Caco-2 (cell line): ENCODE data around the gene WDR82. TPM values are rescaled to one million over a fixed set of nuclear protein-coding genes. Genes with fewer than 3 reads are reported as not detected.

Experiments
- BruUV-seq: library from RNA; stranded (reverse); fragments of 400-500 nt; replicated peaks from 2 replicates; lab custom pipeline; 2021; lab: Mats Ljungman, UMichigan
- CTCF ChIA-PET: fragments of 300-600 bp; sonication (Branson Sonifier 250); formaldehyde crosslinking; loops from one replicate; lab custom pipeline; 2022; ENCODE audit warnings: antibody characterized with exemption; lab: Charles Lee
- POLR2A ChIA-PET: fragments of 300-600 bp; sonication (Branson Sonifier 250); formaldehyde crosslinking; loops from one replicate; lab custom pipeline; 2022; ENCODE audit warnings: antibody characterized with exemption; lab: Charles Lee
- DNase-seq, 2 experiments: peaks; one replicate each; pipeline versions ENCODE4 v3.0.0 to v3.0.0-alpha.2; 2020 to 2022
- H3K27me3 ChIP-seq: replicated peaks from 2 replicates; pipeline ENCODE4 v1.6.0; 2011; ENCODE audit warnings: low read length; ENCODE audit not compliant: control insufficient read depth, insufficient read depth
- H3K36me3 ChIP-seq: 2 replicates; pipeline ENCODE4 v1.5.1; 2011; ENCODE audit warnings: low read length; ENCODE audit not compliant: control insufficient read depth, insufficient read depth
- H3K4me1 ChIP-seq: fragments of 250-450 bp; sonication (Bioruptor Pico); 2 replicates; pipeline ENCODE4 v1.5.1; 2020; ENCODE audit warnings: mild to moderate bottlenecking
- H3K4me3 ChIP-seq: 2 replicates; pipeline ENCODE4 v1.5.1; 2011; ENCODE audit warnings: low read depth, mild to moderate bottlenecking, control low read depth, low read length
- H3K9me3 ChIP-seq: fragments of 250-450 bp; sonication (Bioruptor Pico); 2 replicates; pipeline ENCODE4 v1.5.1; 2020; ENCODE audit warnings: mild to moderate bottlenecking, moderate library complexity
- H3K27ac Mint-ChIP-seq: one replicate; pipeline ENCODE4 v1.8.0; 2022; ENCODE audit warnings: mixed read lengths; ENCODE audit not compliant: unreplicated experiment
- H3K27me3 Mint-ChIP-seq: one replicate; pipeline ENCODE4 v1.8.0; 2022; ENCODE audit warnings: mixed read lengths; ENCODE audit not compliant: insufficient read depth, unreplicated experiment
- H3K36me3 Mint-ChIP-seq: one replicate; pipeline ENCODE4 v1.8.0; 2022; ENCODE audit warnings: mild to moderate bottlenecking, mixed read lengths; ENCODE audit not compliant: insufficient read depth, unreplicated experiment
- H3K4me1 Mint-ChIP-seq: one replicate; pipeline ENCODE4 v1.8.0; 2022; ENCODE audit warnings: low read depth, mixed read lengths; ENCODE audit not compliant: unreplicated experiment
- H3K4me3 Mint-ChIP-seq: one replicate; pipeline ENCODE4 v1.8.0; 2022; ENCODE audit warnings: mild to moderate bottlenecking, moderate library complexity, mixed read lengths; ENCODE audit not compliant: unreplicated experiment
- H3K9me3 Mint-ChIP-seq: one replicate; pipeline ENCODE4 v1.8.0; 2022; ENCODE audit warnings: mixed read lengths; ENCODE audit not compliant: unreplicated experiment
- CTCF ChIP-seq, 2 experiments: fragments of 200-600 bp in 1 of 2; IDR thresholded peaks; 1 replicate in 1 of 2; 2 replicates in 1 of 2; pipeline versions ENCODE4 v1.5.1 to v1.8.0; 2011 to 2022; ENCODE audit warnings: antibody characterized with exemption in 1 of 2, control low read depth in 1 of 2, inconsistent platforms in 1 of 2, low read depth in 1 of 2, low read length in 1 of 2, mild to moderate bottlenecking in 1 of 2, moderate library complexity in 1 of 2; ENCODE audit not compliant: insufficient read depth in 1 of 2, severe bottlenecking in 1 of 2, unreplicated experiment in 1 of 2
- intact Hi-C: fragments of 100-400 bp; cut with micrococcal nuclease; formaldehyde crosslinking; loops from one replicate; pipeline ENCODE4 v1.10.0; 2022; ENCODE audit not compliant: unreplicated experiment
- total RNA-seq: library from RNA; stranded (reverse); gene quantifications from 2 replicates; pipeline ENCODE4 v1.2.3, GENCODE V29; 2022

Gene WDR82
- total RNA-seq, 1 experiment from 2014 or later = 67.1 TPM

- Histone ChIP-seq H3K9me3 (no peaks in the 10 kb centered on the region), H3K36me3 (peaks cover 10% of the 10 kb centered on the region), H3K4me1 (peaks cover 13% of the 10 kb centered on the region), H3K4me3 (no peak overlapping the region), H3K27me3 (no peaks in the 10 kb centered on the region)
- intact Hi-C loops = no loop called here
- CTCF ChIA-PET = no interaction called here
- peaks cover 40% of the 10 kb centered on the region for H3K36me3 Mint-ChIP-seq
- no TSS peak for BruUV-seq
- no peaks in the 10 kb centered on the region for H3K27me3 Mint-ChIP-seq
- no peak overlapping the region for H3K27ac Mint-ChIP-seq
- POLR2A ChIA-PET = no interaction called here
- H3K4me3 Mint-ChIP-seq = no peak overlapping the region
- TF ChIP-seq CTCF (IDR thresholded peaks at IDR 0.05; ENCODE audit: insufficient read depth in 1 of 2, low read depth in 1 of 2, low read length in 1 of 2, severe bottlenecking in 1 of 2, unreplicated experiment in 1 of 2) = no peak
- DNase-seq = no peak
- no peaks in the 10 kb centered on the region for H3K9me3 Mint-ChIP-seq
- H3K4me1 Mint-ChIP-seq = peaks cover 9% of the 10 kb centered on the region
Observed at GRCh38 chr3:52215351-52215750, 63.1 kb downstream of the WDR82 start.

GRCh38 chr3:52213901-52214300 is 64.5 kb downstream of the WDR82 start:
- no peak for TF ChIP-seq CTCF (IDR thresholded peaks at IDR 0.05; ENCODE audit: insufficient read depth in 1 of 2, low read depth in 1 of 2, low read length in 1 of 2, severe bottlenecking in 1 of 2, unreplicated experiment in 1 of 2)
- Histone ChIP-seq H3K4me1 (peaks cover 13% of the 10 kb centered on the region), H3K4me3 (no peak overlapping the region), H3K36me3 (peaks cover 10% of the 10 kb centered on the region), H3K9me3 (no peaks in the 10 kb centered on the region), H3K27me3 (no peaks in the 10 kb centered on the region)
- H3K4me1 Mint-ChIP-seq = peaks cover 9% of the 10 kb centered on the region
- intact Hi-C loops = loop anchor here (5.0 kb wide), 1 partner anchor 62 kb away; the partner anchor contains the start of gene POC1A
- H3K27ac Mint-ChIP-seq = no peak overlapping the region
- no peak overlapping the region for H3K4me3 Mint-ChIP-seq
- H3K36me3 Mint-ChIP-seq = peaks cover 54% of the 10 kb centered on the region
- CTCF ChIA-PET = interaction anchor here (1.4 kb wide), 1 partner anchor 18 kb away, joined by 3 read pairs; no protein-coding TSS in a partner anchor
- POLR2A ChIA-PET = no interaction called here
- DNase-seq = no peak
- no peaks in the 10 kb centered on the region for H3K9me3 Mint-ChIP-seq
- H3K27me3 Mint-ChIP-seq = no peaks in the 10 kb centered on the region
- BruUV-seq = no TSS peak

DNA sequence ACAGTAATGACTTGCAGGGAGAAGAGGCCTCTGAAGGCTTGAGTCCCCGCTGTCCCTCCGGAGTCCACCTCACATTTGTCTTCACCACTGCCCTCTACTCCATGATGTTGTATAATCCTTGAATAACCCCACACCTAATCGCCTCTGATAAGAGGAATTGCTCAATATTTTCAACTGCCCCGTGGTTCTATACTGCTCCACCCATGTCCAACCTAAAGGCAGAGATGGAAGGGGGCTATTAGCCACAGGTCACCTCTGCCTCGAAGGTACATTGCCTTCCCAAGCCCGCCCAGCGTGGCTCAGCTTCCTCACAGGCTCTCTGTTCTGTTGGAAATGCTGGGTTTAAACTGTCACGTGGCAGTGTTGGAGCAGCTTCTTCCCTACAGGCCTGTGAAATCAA is 65.4 kb downstream of the WDR82 start:
- Mint-ChIP-seq H3K4me3 (no peak overlapping the region), H3K9me3 (no peaks in the 10 kb centered on the region), H3K27ac (no peak overlapping the region), H3K36me3 (peaks cover 63% of the 10 kb centered on the region), H3K4me1 (peaks cover 9% of the 10 kb centered on the region), H3K27me3 (no peaks in the 10 kb centered on the region)
- H3K4me1 ChIP-seq = peaks cover 13% of the 10 kb centered on the region
- no peak overlapping the region for H3K4me3 ChIP-seq
- H3K36me3 ChIP-seq = peaks cover 10% of the 10 kb centered on the region
- no TSS peak for BruUV-seq
- intact Hi-C loops = loop anchor here (5.0 kb wide), 1 partner anchor 61 kb away; the partner anchor contains the start of gene POC1A
- POLR2A ChIA-PET = no interaction called here
- no peaks in the 10 kb centered on the region for H3K27me3 ChIP-seq
- DNase-seq = no peak
- CTCF ChIA-PET = interaction anchor here (1.4 kb wide), 1 partner anchor 19 kb away, joined by 3 read pairs; no protein-coding TSS in a partner anchor
- no peaks in the 10 kb centered on the region for H3K9me3 ChIP-seq
- no peak for TF ChIP-seq CTCF (IDR thresholded peaks at IDR 0.05; ENCODE audit: insufficient read depth in 1 of 2, low read depth in 1 of 2, low read length in 1 of 2, severe bottlenecking in 1 of 2, unreplicated experiment in 1 of 2)
